Kidney tubule cell (primary cell): ENCODE results near the gene SHANK2.
"Not testable (repeated sequence)": the region's sequence is repeated elsewhere in the genome, so short reads cannot be mapped to it uniquely, and the experiment has no call there.

ENCODE experiments used
- DNase-seq: peaks from one replicate; pipeline ENCODE4 v3.0.0-alpha.2; 2018; ENCODE audit warnings: low spot score

SHANK2 gene

GRCh38 chr11:71245601-71246391 is 6.6 kb downstream of the SHANK2 start:
- DNase-seq = no peak

GRCh38 chr11:71244116-71244810 is 8.1 kb downstream of the SHANK2 start:
- DNase-seq = no peak

GRCh38 chr11:71242391-71242790 is 10.0 kb downstream of the SHANK2 start:
- no peak for DNase-seq

- DNase-seq = no peak
Observed at GRCh38 chr11:71241721-71242259, 10.6 kb downstream of the SHANK2 start.

- DNase-seq = peak; percentile 90
Observed at GRCh38 chr11:71240865-71241691, 11.3 kb downstream of the SHANK2 start.

GRCh38 chr11:71240061-71240690 is 12.2 kb downstream of the SHANK2 start:
- no peak for DNase-seq

GRCh38 chr11:71239581-71239980 is 12.8 kb downstream of the SHANK2 start:
- no peak for DNase-seq

- DNase-seq = no peak
Observed at GRCh38 chr11:71238941-71239340, 13.4 kb downstream of the SHANK2 start.

GRCh38 chr11:71238285-71238875 is 14.0 kb downstream of the SHANK2 start:
- no peak for DNase-seq

- no peak for DNase-seq
Observed at GRCh38 chr11:71237853-71238252, 14.5 kb downstream of the SHANK2 start.

GRCh38 chr11:71236836-71237475 is 15.4 kb downstream of the SHANK2 start:
- no peak for DNase-seq

- no peak for DNase-seq
Observed at GRCh38 chr11:71235719-71236118, 16.7 kb downstream of the SHANK2 start.

GRCh38 chr11:71233896-71234852 is 18.2 kb downstream of the SHANK2 start:
- DNase-seq = not testable (repeated sequence)

- no peak for DNase-seq
Observed at GRCh38 chr11:71232364-71232763, 20.0 kb downstream of the SHANK2 start.

- no peak for DNase-seq
Observed at GRCh38 chr11:71228961-71229360, 23.4 kb downstream of the SHANK2 start.

GRCh38 chr11:71227058-71227659 is 25.2 kb downstream of the SHANK2 start:
- no peak for DNase-seq

- no peak for DNase-seq
Observed at GRCh38 chr11:71223671-71224660, 28.4 kb downstream of the SHANK2 start.

- no peak for DNase-seq
Observed at GRCh38 chr11:71223081-71223405, 29.3 kb downstream of the SHANK2 start.
